Glutamatergic neuron (in vitro differentiated cells): ENCODE results near the gene CFAP77. TPM values are rescaled to one million over a fixed set of nuclear protein-coding genes. Genes with fewer than 3 reads are reported as not detected.

Source experiments
- DNase-seq: peaks from one replicate; pipeline ENCODE4 v3.0.0; 2022
- H3K27ac Mint-ChIP-seq: one replicate; pipeline ENCODE4 v1.8.0; 2020; ENCODE audit warnings: mild to moderate bottlenecking, mixed read lengths, inconsistent platforms; ENCODE audit not compliant: unreplicated experiment
- H3K27me3 Mint-ChIP-seq: one replicate; pipeline ENCODE4 v1.8.0; 2020; ENCODE audit warnings: mild to moderate bottlenecking, moderate library complexity, mixed read lengths, inconsistent platforms; ENCODE audit not compliant: unreplicated experiment
- H3K36me3 Mint-ChIP-seq: one replicate; pipeline ENCODE4 v1.8.0; 2020; ENCODE audit warnings: mild to moderate bottlenecking, mixed read lengths, inconsistent platforms; ENCODE audit not compliant: unreplicated experiment
- H3K4me1 Mint-ChIP-seq: one replicate; pipeline ENCODE4 v1.8.0; 2020; ENCODE audit warnings: mild to moderate bottlenecking, low read depth, mixed read lengths, inconsistent platforms; ENCODE audit not compliant: unreplicated experiment
- H3K4me3 Mint-ChIP-seq: one replicate; pipeline ENCODE4 v1.8.0; 2020; ENCODE audit warnings: mild to moderate bottlenecking, mixed read lengths, inconsistent platforms; ENCODE audit not compliant: unreplicated experiment
- H3K9me3 Mint-ChIP-seq: one replicate; pipeline ENCODE4 v1.8.0; 2020; ENCODE audit warnings: mild to moderate bottlenecking, moderate library complexity, mixed read lengths, inconsistent platforms; ENCODE audit not compliant: unreplicated experiment
- CTCF ChIP-seq: fragments of 200-600 bp; sonication (generic); IDR thresholded peaks from one replicate; pipeline ENCODE4 v1.5.0; 2021; ENCODE audit not compliant: partially characterized antibody, unreplicated experiment
- total RNA-seq: library from RNA; stranded (reverse); fragmentation: NEBNext Ultra II Directional; extraction: Animal tissue kit (Norgen Biotek cat#: 25700); gene quantifications from one replicate; pipeline ENCODE4 v1.2.1, GENCODE V29; 2021; ENCODE audit not compliant: unreplicated experiment

CFAP77 gene
- total RNA-seq, 1 donor from 2014 or later, result not detected

- no peak overlapping the region for H3K4me3 Mint-ChIP-seq
- TF ChIP-seq CTCF, result no peak
- peaks cover 25% of the 10 kb centered on the region for H3K4me1 Mint-ChIP-seq
- no peak overlapping the region for H3K27ac Mint-ChIP-seq
- no peak for DNase-seq
- peaks cover 4% of the 10 kb centered on the region for H3K27me3 Mint-ChIP-seq
- no peaks in the 10 kb centered on the region for H3K36me3 Mint-ChIP-seq
- peaks cover 5% of the 10 kb centered on the region for H3K9me3 Mint-ChIP-seq
Measured at GRCh38 chr9:132485393-132485792, 75.4 kb downstream of the CFAP77 start.

- peak; percentile 40 for DNase-seq
- Mint-ChIP-seq H3K9me3 (peaks cover 6% of the 10 kb centered on the region), H3K4me1 (peaks cover 23% of the 10 kb centered on the region), H3K27ac (no peak overlapping the region), H3K4me3 (no peak overlapping the region), H3K27me3 (peaks cover 6% of the 10 kb centered on the region), H3K36me3 (peaks cover 2% of the 10 kb centered on the region)
- no peak for TF ChIP-seq CTCF
Measured at GRCh38 chr9:132486706-132487350, 76.8 kb downstream of the CFAP77 start.

- peaks cover 8% of the 10 kb centered on the region for H3K36me3 Mint-ChIP-seq
- TF ChIP-seq CTCF, result no peak
- peaks cover 7% of the 10 kb centered on the region for H3K9me3 Mint-ChIP-seq
- no peak overlapping the region for H3K4me3 Mint-ChIP-seq
- no peak for DNase-seq
- H3K27ac Mint-ChIP-seq, result no peak overlapping the region
- H3K27me3 Mint-ChIP-seq, result peaks cover 6% of the 10 kb centered on the region
- peaks cover 23% of the 10 kb centered on the region for H3K4me1 Mint-ChIP-seq
Measured at GRCh38 chr9:132487351-132487791, 77.4 kb downstream of the CFAP77 start.

- peaks cover 6% of the 10 kb centered on the region for H3K27me3 Mint-ChIP-seq
- peaks cover 7% of the 10 kb centered on the region for H3K9me3 Mint-ChIP-seq
- DNase-seq, result no peak
- H3K4me3 Mint-ChIP-seq, result peak overlapping the region; percentile 72
- peaks cover 23% of the 10 kb centered on the region for H3K4me1 Mint-ChIP-seq
- no peak overlapping the region for H3K27ac Mint-ChIP-seq
- TF ChIP-seq CTCF, result no peak
- H3K36me3 Mint-ChIP-seq, result peaks cover 8% of the 10 kb centered on the region
Measured at GRCh38 chr9:132487980-132488535, 78.0 kb downstream of the CFAP77 start.

- H3K27ac Mint-ChIP-seq, result peak overlapping the region; percentile 60
- H3K4me3 Mint-ChIP-seq, result peak overlapping the region; percentile 72
- H3K4me1 Mint-ChIP-seq, result peaks cover 23% of the 10 kb centered on the region
- H3K27me3 Mint-ChIP-seq, result peaks cover 6% of the 10 kb centered on the region
- peaks cover 9% of the 10 kb centered on the region for H3K9me3 Mint-ChIP-seq
- DNase-seq, result peak; percentile 61
- H3K36me3 Mint-ChIP-seq, result peaks cover 13% of the 10 kb centered on the region
- no peak for TF ChIP-seq CTCF
Measured at GRCh38 chr9:132488626-132489025, 78.6 kb downstream of the CFAP77 start.
